WTC11 (cell line): ENCODE data around the gene NUP210. TPM values are rescaled to one million over a fixed set of nuclear protein-coding genes. Genes with fewer than 3 reads are reported as not detected.
"Not testable (repeated sequence)": the region's sequence is repeated elsewhere in the genome, so short reads cannot be mapped to it uniquely, and the experiment has no call there.

ENCODE experiments used
- ATAC-seq: fragments of 200-7000 bp; cut with Tn5 transposase; 2 replicates; pipeline ENCODE4 v1.10.0; 2021; ENCODE audit warnings: mild to moderate bottlenecking, moderate library complexity
- CTCF ChIA-PET: fragments of 300-600 bp; sonication (Branson Sonifier 250); formaldehyde crosslinking; loops from one replicate; lab custom pipeline; 2021; ENCODE audit warnings: antibody characterized with exemption; lab: Charles Lee
- POLR2A ChIA-PET: fragments of 350-600 bp; sonication (Branson Sonifier 250); formaldehyde crosslinking; loops from one replicate; lab custom pipeline; 2021; ENCODE audit warnings: antibody characterized with exemption; lab: Charles Lee
- DNase-seq: peaks from one replicate; pipeline ENCODE4 v3.0.0; 2021; ENCODE audit warnings: low spot score
- H3K27ac Mint-ChIP-seq: 2 replicates; pipeline ENCODE4 v1.8.0; 2021; ENCODE audit warnings: mixed read lengths
- H3K27me3 Mint-ChIP-seq: 2 replicates; pipeline ENCODE4 v1.8.0; 2021; ENCODE audit warnings: low read depth, mild to moderate bottlenecking, moderate library complexity, mixed read lengths
- H3K36me3 Mint-ChIP-seq: 2 replicates; pipeline ENCODE4 v1.8.0; 2021; ENCODE audit warnings: mixed read lengths
- H3K4me1 Mint-ChIP-seq: 2 replicates; pipeline ENCODE4 v1.8.0; 2022; ENCODE audit warnings: mixed read lengths
- H3K4me3 Mint-ChIP-seq: 2 replicates; pipeline ENCODE4 v1.8.0; 2021; ENCODE audit warnings: mild to moderate bottlenecking, moderate library complexity, mixed read lengths
- H3K9me3 Mint-ChIP-seq: 2 replicates; pipeline ENCODE4 v1.8.0; 2021; ENCODE audit warnings: mixed read lengths
- ATF1 ChIP-seq: sonication (generic); formaldehyde crosslinking; IDR thresholded peaks from 2 replicates; pipeline ENCODE4 v1.8.1; 2023; ENCODE audit warnings: mild to moderate bottlenecking, moderate library complexity, missing genetic modification reagents
- CBFB ChIP-seq: sonication (generic); formaldehyde crosslinking; IDR thresholded peaks from 2 replicates; pipeline ENCODE4 v1.8.1; 2022; ENCODE audit warnings: mild to moderate bottlenecking, low read depth, missing genetic modification reagents
- FOXK1 ChIP-seq: sonication (generic); formaldehyde crosslinking; IDR thresholded peaks from 2 replicates; pipeline ENCODE4 v1.8.0; 2022; ENCODE audit warnings: mild to moderate bottlenecking, moderate library complexity, missing genetic modification reagents
- NFYB ChIP-seq: sonication (generic); formaldehyde crosslinking; conservative IDR thresholded peaks from 2 replicates; pipeline ENCODE4 v1.8.0; 2022; ENCODE audit warnings: low read depth, missing genetic modification reagents
- NR2C2 ChIP-seq: sonication (generic); formaldehyde crosslinking; IDR thresholded peaks from 2 replicates; pipeline ENCODE4 v1.8.0; 2022; ENCODE audit warnings: mild to moderate bottlenecking, missing genetic modification reagents
- ZNF121 ChIP-seq: sonication (generic); formaldehyde crosslinking; IDR thresholded peaks from 2 replicates; pipeline ENCODE4 v1.8.0; 2023; ENCODE audit warnings: missing genetic modification reagents
- ZNF232 ChIP-seq: sonication (generic); formaldehyde crosslinking; IDR thresholded peaks from 2 replicates; pipeline ENCODE4 v1.8.0; 2022; ENCODE audit warnings: mild to moderate bottlenecking, missing genetic modification reagents
- ZNF263 ChIP-seq: sonication (generic); formaldehyde crosslinking; IDR thresholded peaks from 2 replicates; pipeline ENCODE4 v1.8.1; 2022; ENCODE audit warnings: low read depth, mild to moderate bottlenecking, moderate library complexity, missing genetic modification reagents
- ZNF423 ChIP-seq: fragments of 250-450 bp; sonication (Bioruptor Pico); IDR thresholded peaks from 2 replicates; pipeline ENCODE4 v2.1.2; 2022; ENCODE audit warnings: mild to moderate bottlenecking, moderate library complexity
- total RNA-seq: library from RNA; stranded (reverse); gene quantifications from 3 replicates; pipeline ENCODE4 v1.2.3, GENCODE V29; 2021
- TF ChIP-seq, protein P1 (sequence below): sonication (generic); formaldehyde crosslinking; IDR thresholded peaks from 2 replicates; pipeline ENCODE4 v1.8.0; 2023; ENCODE audit warnings: missing genetic modification reagents, mild to moderate bottlenecking, borderline replicate concordance
- TF ChIP-seq, protein P2 (sequence below): sonication (generic); formaldehyde crosslinking; IDR thresholded peaks from 2 replicates; pipeline ENCODE4 v1.8.1; 2023; ENCODE audit warnings: mild to moderate bottlenecking, missing genetic modification reagents, moderate library complexity
- TF ChIP-seq, protein P3 (sequence below): sonication (generic); formaldehyde crosslinking; conservative IDR thresholded peaks from 2 replicates; pipeline ENCODE4 v1.8.1; 2022; ENCODE audit warnings: mild to moderate bottlenecking, missing genetic modification reagents
- TF ChIP-seq, protein P4 (sequence below): fragments of 250-450 bp; sonication (Bioruptor Pico); IDR thresholded peaks from 2 replicates; pipeline ENCODE4 v1.8.0; 2021; ENCODE audit warnings: mild to moderate bottlenecking
- TF ChIP-seq, protein P5 (sequence below): sonication (generic); formaldehyde crosslinking; IDR thresholded peaks from 2 replicates; pipeline ENCODE4 v1.8.1; 2023; ENCODE audit warnings: mild to moderate bottlenecking, missing genetic modification reagents

NUP210 gene
- total RNA-seq, 1 experiment from 2014 or later = 59.2 TPM

DNA sequence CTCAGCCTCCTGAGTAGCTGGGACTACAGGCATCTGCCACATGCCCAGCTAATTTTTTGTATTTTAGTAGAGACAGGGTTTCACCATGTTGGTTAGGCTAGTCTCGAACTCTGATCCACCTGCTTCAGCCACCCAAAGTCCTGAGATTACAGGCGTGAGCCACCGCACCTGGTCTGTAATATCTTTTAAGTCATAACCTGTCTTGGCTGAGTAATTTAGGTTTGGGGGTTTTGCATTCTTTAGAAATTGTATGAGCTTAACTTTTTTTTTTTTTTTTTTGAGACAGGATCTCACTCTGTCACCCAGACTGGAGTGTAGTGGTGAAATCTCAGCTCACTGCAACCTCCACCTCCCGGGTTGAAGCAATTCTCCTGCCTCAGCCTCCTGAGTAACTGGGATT, 8.6 kb upstream of the NUP210 start:
- CTCF ChIA-PET = interaction anchor here (1.6 kb wide), 1 partner anchor 337 kb away, joined by 3 read pairs; no protein-coding TSS in a partner anchor
- peaks cover 10% of the 10 kb centered on the region for H3K4me1 Mint-ChIP-seq
- not testable (repeated sequence) for H3K36me3 Mint-ChIP-seq, H3K27me3 Mint-ChIP-seq, DNase-seq, ATAC-seq, H3K4me3 Mint-ChIP-seq, H3K27ac Mint-ChIP-seq
- POLR2A ChIA-PET = interaction anchor here (2.1 kb wide), 1 partner anchor 23 kb away, joined by 6 read pairs; no protein-coding TSS in a partner anchor
- H3K9me3 Mint-ChIP-seq = peaks cover 16% of the 10 kb centered on the region

DNA sequence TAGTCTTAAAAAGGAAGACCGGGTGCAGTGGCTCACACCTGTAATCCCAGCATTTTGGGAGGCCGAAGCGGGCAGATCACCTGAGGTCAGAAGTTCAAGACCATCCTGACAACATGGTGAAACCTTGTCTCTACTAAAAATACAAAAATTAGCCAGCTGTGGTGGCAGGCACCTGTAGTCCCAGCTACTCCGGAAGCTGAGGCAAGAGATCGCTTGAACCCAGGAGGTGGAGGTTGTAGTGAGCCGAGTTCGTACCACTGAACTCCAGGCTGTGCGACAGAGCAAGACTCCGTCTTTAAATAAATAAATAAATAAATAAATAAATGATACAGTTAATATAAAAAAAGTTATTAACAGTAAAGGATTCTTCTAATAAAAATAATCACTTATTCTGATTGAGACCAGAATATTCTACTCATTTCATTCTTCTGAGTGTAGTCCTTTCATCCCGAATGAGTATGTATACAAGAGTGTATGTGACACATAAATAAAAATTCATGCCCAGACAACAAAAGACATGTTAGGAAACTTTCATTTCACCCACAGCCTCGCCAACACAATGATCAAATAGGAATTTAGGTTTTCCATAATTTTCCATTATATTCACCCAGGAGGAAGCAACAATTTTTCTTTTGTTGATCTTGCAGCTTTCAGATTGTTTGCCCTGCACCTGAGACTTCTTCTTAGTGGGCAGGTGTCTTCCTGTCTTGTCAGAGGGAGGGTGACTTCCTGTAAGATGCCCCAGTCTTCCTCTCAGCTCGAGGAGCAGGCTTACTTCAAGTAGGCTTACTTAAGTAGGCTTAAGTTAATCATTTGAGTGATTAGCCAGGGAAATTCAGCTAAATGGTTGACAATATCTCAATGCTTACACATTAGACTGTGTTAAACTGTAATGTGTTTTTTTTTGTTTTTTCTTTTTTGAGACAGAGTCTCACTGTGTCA, 7.8 kb upstream of the NUP210 start:
- peaks cover 7% of the 10 kb centered on the region for H3K4me1 Mint-ChIP-seq
- ATAC-seq = no peak
- ChIA-PET POLR2A (interaction anchor here (0.6 to 2.1 kb wide), 2 partner anchors 24 to 835 kb away, joined by 3 to 6 read pairs; no protein-coding TSS in a partner anchor), CTCF (interaction anchor here (1.2 to 1.6 kb wide), 2 partner anchors 24 to 336 kb away, joined by 3 read pairs; no protein-coding TSS in a partner anchor)
- peaks cover 4% of the 10 kb centered on the region for H3K36me3 Mint-ChIP-seq
- no peak overlapping the region for H3K4me3 Mint-ChIP-seq
- H3K27ac Mint-ChIP-seq = no peak overlapping the region
- H3K27me3 Mint-ChIP-seq = no peaks in the 10 kb centered on the region
- peaks cover 16% of the 10 kb centered on the region for H3K9me3 Mint-ChIP-seq
- DNase-seq = no peak
- TF ChIP-seq ZNF232 (CRISPR knock-in tag) (no peak), ZNF423 (CRISPR knock-in tag) (no peak), CBFB (CRISPR knock-in tag) (no peak), NR2C2 (CRISPR knock-in tag) (no peak), ZNF263 (CRISPR knock-in tag) (no peak)
- TF ChIP-seq, protein P1, sequence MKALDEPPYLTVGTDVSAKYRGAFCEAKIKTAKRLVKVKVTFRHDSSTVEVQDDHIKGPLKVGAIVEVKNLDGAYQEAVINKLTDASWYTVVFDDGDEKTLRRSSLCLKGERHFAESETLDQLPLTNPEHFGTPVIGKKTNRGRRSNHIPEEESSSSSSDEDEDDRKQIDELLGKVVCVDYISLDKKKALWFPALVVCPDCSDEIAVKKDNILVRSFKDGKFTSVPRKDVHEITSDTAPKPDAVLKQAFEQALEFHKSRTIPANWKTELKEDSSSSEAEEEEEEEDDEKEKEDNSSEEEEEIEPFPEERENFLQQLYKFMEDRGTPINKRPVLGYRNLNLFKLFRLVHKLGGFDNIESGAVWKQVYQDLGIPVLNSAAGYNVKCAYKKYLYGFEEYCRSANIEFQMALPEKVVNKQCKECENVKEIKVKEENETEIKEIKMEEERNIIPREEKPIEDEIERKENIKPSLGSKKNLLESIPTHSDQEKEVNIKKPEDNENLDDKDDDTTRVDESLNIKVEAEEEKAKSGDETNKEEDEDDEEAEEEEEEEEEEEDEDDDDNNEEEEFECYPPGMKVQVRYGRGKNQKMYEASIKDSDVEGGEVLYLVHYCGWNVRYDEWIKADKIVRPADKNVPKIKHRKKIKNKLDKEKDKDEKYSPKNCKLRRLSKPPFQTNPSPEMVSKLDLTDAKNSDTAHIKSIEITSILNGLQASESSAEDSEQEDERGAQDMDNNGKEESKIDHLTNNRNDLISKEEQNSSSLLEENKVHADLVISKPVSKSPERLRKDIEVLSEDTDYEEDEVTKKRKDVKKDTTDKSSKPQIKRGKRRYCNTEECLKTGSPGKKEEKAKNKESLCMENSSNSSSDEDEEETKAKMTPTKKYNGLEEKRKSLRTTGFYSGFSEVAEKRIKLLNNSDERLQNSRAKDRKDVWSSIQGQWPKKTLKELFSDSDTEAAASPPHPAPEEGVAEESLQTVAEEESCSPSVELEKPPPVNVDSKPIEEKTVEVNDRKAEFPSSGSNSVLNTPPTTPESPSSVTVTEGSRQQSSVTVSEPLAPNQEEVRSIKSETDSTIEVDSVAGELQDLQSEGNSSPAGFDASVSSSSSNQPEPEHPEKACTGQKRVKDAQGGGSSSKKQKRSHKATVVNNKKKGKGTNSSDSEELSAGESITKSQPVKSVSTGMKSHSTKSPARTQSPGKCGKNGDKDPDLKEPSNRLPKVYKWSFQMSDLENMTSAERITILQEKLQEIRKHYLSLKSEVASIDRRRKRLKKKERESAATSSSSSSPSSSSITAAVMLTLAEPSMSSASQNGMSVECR (CRISPR knock-in tag) = no peak
- TF ChIP-seq, all 79 proteins: peak for 0

DNA sequence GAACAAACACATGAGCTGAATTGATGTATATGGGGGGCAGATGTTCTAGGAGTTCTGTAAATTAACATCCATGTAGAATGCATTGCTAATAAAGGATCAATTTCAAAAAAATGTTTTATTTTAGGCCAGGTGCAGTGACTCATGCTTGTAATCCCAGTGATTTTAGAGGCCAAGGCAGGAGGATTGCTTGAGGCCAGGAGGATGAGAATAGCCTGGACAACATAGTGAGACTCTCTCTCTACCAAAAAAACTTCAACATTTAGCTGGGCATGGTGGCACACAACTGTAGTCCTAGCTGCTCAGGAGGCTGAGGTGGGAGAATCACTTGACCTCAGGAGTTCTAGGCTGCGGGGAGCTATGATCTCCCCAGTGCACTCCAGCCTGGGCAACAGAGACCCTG, 6.5 kb upstream of the NUP210 start:
- peaks cover 4% of the 10 kb centered on the region for H3K36me3 Mint-ChIP-seq
- H3K27me3 Mint-ChIP-seq = no peaks in the 10 kb centered on the region; the same call in 1 of the 2 replicates
- H3K9me3 Mint-ChIP-seq = peaks cover 11% of the 10 kb centered on the region
- H3K27ac Mint-ChIP-seq = no peak overlapping the region
- no peak overlapping the region for H3K4me3 Mint-ChIP-seq
- POLR2A ChIA-PET = no interaction called here
- ATAC-seq = no peak
- peaks cover 8% of the 10 kb centered on the region for H3K4me1 Mint-ChIP-seq
- no peak for TF ChIP-seq ATF1 (CRISPR knock-in tag)
- peak; percentile 34; the same call in 1 of the 2 replicates for TF ChIP-seq ZNF121
- TF ChIP-seq NFYB (CRISPR knock-in tag) = no peak
- TF ChIP-seq, protein P2, sequence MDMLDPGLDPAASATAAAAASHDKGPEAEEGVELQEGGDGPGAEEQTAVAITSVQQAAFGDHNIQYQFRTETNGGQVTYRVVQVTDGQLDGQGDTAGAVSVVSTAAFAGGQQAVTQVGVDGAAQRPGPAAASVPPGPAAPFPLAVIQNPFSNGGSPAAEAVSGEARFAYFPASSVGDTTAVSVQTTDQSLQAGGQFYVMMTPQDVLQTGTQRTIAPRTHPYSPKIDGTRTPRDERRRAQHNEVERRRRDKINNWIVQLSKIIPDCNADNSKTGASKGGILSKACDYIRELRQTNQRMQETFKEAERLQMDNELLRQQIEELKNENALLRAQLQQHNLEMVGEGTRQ = no peak
- TF ChIP-seq FOXK1 = no peak
- TF ChIP-seq, all 79 proteins: peak for 1
- CTCF ChIA-PET = interaction anchor here (1.2 kb wide), 1 partner anchor 25 kb away, joined by 3 read pairs; no protein-coding TSS in a partner anchor
- DNase-seq = no peak

DNA sequence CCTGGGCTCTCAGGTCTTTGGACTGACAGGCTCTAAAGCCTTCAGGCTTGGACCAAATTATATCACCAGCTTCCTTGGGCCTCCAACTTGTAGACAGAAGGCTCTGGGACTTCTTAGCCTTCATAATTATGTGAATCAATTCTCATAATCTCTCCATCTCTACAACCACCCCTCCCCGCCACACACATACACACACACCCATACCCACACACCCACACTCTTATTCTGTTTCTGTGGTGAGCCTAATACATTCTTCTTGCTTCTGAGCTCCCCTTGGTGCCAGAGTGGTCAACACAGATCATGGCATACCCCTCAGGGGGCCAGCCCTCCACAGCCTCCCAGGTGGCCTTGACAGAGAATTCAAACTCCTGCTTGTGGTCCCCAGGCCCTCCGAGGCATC, 5.6 kb upstream of the NUP210 start:
- ChIA-PET CTCF (no interaction called here), POLR2A (no interaction called here)
- Mint-ChIP-seq H3K9me3 (peaks cover 11% of the 10 kb centered on the region), H3K27ac (no peak overlapping the region), H3K36me3 (peaks cover 4% of the 10 kb centered on the region), H3K4me3 (no peak overlapping the region), H3K4me1 (peaks cover 17% of the 10 kb centered on the region), H3K27me3 (peaks cover 6% of the 10 kb centered on the region)
- DNase-seq (no peak), ATAC-seq (no peak)
- TF ChIP-seq, protein P3, sequence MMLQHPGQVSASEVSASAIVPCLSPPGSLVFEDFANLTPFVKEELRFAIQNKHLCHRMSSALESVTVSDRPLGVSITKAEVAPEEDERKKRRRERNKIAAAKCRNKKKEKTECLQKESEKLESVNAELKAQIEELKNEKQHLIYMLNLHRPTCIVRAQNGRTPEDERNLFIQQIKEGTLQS (CRISPR knock-in tag) = no peak
- TF ChIP-seq, protein P4, sequence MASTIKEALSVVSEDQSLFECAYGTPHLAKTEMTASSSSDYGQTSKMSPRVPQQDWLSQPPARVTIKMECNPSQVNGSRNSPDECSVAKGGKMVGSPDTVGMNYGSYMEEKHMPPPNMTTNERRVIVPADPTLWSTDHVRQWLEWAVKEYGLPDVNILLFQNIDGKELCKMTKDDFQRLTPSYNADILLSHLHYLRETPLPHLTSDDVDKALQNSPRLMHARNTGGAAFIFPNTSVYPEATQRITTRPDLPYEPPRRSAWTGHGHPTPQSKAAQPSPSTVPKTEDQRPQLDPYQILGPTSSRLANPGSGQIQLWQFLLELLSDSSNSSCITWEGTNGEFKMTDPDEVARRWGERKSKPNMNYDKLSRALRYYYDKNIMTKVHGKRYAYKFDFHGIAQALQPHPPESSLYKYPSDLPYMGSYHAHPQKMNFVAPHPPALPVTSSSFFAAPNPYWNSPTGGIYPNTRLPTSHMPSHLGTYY (CRISPR knock-in tag) = no peak
- TF ChIP-seq, protein P5, sequence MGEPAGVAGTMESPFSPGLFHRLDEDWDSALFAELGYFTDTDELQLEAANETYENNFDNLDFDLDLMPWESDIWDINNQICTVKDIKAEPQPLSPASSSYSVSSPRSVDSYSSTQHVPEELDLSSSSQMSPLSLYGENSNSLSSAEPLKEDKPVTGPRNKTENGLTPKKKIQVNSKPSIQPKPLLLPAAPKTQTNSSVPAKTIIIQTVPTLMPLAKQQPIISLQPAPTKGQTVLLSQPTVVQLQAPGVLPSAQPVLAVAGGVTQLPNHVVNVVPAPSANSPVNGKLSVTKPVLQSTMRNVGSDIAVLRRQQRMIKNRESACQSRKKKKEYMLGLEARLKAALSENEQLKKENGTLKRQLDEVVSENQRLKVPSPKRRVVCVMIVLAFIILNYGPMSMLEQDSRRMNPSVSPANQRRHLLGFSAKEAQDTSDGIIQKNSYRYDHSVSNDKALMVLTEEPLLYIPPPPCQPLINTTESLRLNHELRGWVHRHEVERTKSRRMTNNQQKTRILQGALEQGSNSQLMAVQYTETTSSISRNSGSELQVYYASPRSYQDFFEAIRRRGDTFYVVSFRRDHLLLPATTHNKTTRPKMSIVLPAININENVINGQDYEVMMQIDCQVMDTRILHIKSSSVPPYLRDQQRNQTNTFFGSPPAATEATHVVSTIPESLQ (CRISPR knock-in tag) = no peak
